ENCODE measurements around the gene PIRT.

GRCh38 chr17:10803830-10804475 is 33.9 kb downstream of the PIRT start, which contains the start of gene TMEM238L:
- no peak for TF ChIP-seq CTCF (IDR thresholded peaks at IDR 0.05; ENCODE audit: insufficient read depth, low read depth, low read length)
- no peak for TF ChIP-seq EZH2 (IDR thresholded peaks at IDR 0.05; ENCODE audit: insufficient read depth, low read length)
